Large intestine (tissue), 12 donors: ENCODE measurements around the gene TLCD1. TPM values are rescaled to one million over a fixed set of nuclear protein-coding genes. Genes with fewer than 3 reads are reported as not detected.
A peak's percentile ranks its signal among the peaks of the same experiment; 100 is the strongest.

Source experiments
- DNase-seq, 2 donors: peaks; one replicate each; pipeline versions ENCODE4 v3.0.0 to v3.0.0-alpha.2; 2013
- H3K27ac ChIP-seq: one replicate; pipeline ENCODE4 v1.5.1; 2013; ENCODE audit warnings: low read length
- H3K27me3 ChIP-seq: 2 replicates; pipeline ENCODE4 v1.6.1; 2013; ENCODE audit warnings: low read length; ENCODE audit not compliant: control insufficient read depth, insufficient read depth
- H3K36me3 ChIP-seq: 2 replicates; pipeline ENCODE4 v1.6.1; 2013; ENCODE audit warnings: low read length; ENCODE audit not compliant: control insufficient read depth, insufficient read depth
- H3K4me1 ChIP-seq: one replicate; pipeline ENCODE4 v1.6.1; 2013; ENCODE audit warnings: low read length; ENCODE audit not compliant: control insufficient read depth, insufficient read depth
- H3K4me3 ChIP-seq: one replicate; pipeline ENCODE4 v1.5.1; 2013; ENCODE audit warnings: low read length
- H3K9me3 ChIP-seq: one replicate; pipeline ENCODE4 v1.6.1; 2013; ENCODE audit warnings: mild to moderate bottlenecking, low read depth, low read length, moderate library complexity; ENCODE audit not compliant: control insufficient read depth
- WGBS: methylation state at CpG from one replicate; pipeline ENCODE4 v1.1.5; 2013; ENCODE audit warnings: low lambda C conversion rate; ENCODE audit not compliant: insufficient coverage; 5-methylcytosine and 5-hydroxymethylcytosine counted together
- long read RNA-seq, 11 donors: transcript quantifications; one replicate each; lab custom pipeline, GENCODE V29; 2026
- polyA plus RNA-seq: library from polyadenylated mRNA; unstranded; fragments of 120-200 nt; gene quantifications from one replicate; pipeline ENCODE4 v1.2.1, GENCODE V29; 2013

The TLCD1 gene
- 9.4 TPM for polyA plus RNA-seq
- long read RNA-seq, donor 1, partial matches to known transcripts, result 0 of 4 reads
- long read RNA-seq, donor 1, other reads (novel, unspliced or antisense), result 0 of 4 reads
- long read RNA-seq, donor 2, transcript TLCD1-201 (4 exons, 1,017 nt), result major isoform, 6 of 8 reads
- long read RNA-seq, donor 2, partial matches to known transcripts, result 0 of 8 reads
- long read RNA-seq, donor 2, other reads (novel, unspliced or antisense), result 0 of 8 reads
- long read RNA-seq, donor 3, result 0 reads
- long read RNA-seq, donor 4, partial matches to known transcripts, result 0 of 1 reads
- long read RNA-seq, donor 4, other reads (novel, unspliced or antisense), result 0 of 1 reads
- long read RNA-seq, donor 5, partial matches to known transcripts, result 0 of 1 reads
- long read RNA-seq, donor 5, other reads (novel, unspliced or antisense), result 0 of 1 reads
- long read RNA-seq, donor 6, partial matches to known transcripts, result 0 of 3 reads
- long read RNA-seq, donor 6, other reads (novel, unspliced or antisense), result 0 of 3 reads
- long read RNA-seq, donor 7, partial matches to known transcripts, result 0 of 3 reads
- long read RNA-seq, donor 7, other reads (novel, unspliced or antisense), result 0 of 3 reads
- long read RNA-seq, donor 8, partial matches to known transcripts, result 0 of 4 reads
- long read RNA-seq, donor 8, other reads (novel, unspliced or antisense), result 0 of 4 reads
- long read RNA-seq, donor 9, partial matches to known transcripts, result 0 of 3 reads
- long read RNA-seq, donor 9, other reads (novel, unspliced or antisense), result 0 of 3 reads
- long read RNA-seq, donor 10, partial matches to known transcripts, result 0 of 1 reads
- long read RNA-seq, donor 10, other reads (novel, unspliced or antisense), result 0 of 1 reads
- long read RNA-seq, donor 11, transcript TLCD1-201 (4 exons, 1,017 nt), result major isoform, 7 of 7 reads
- long read RNA-seq, donor 11, partial matches to known transcripts, result 0 of 7 reads
- long read RNA-seq, donor 11, other reads (novel, unspliced or antisense), result 0 of 7 reads

- H3K9me3 ChIP-seq, result no peaks in the 10 kb centered on the region
- H3K27ac ChIP-seq, result peak within 1 kb of the TSS; percentile 99
- peaks cover 37% of the 10 kb centered on the region for H3K36me3 ChIP-seq
- peak; percentile 65 to 90 for DNase-seq
- WGBS, result no CpG with 5 or more reads among the region's 49 CpGs
- no peaks in the 10 kb centered on the region for H3K27me3 ChIP-seq
- H3K4me1 ChIP-seq, result peaks cover 38% of the 10 kb centered on the region
- peak within 1 kb of the TSS; percentile 92 for H3K4me3 ChIP-seq
Measured at GRCh38 chr17:28726226-28726626, at the start of gene TLCD1. TSS of gene TLCD1 (minus strand) at chr17:28726233. CDS start at chr17:28726097, 136 bp downstream.

GRCh38 chr17:28774206-28774605, 48.2 kb upstream of the TLCD1 start:
- H3K4me3 ChIP-seq, result no peak overlapping the region
- no peaks in the 10 kb centered on the region for H3K9me3 ChIP-seq
- H3K27ac ChIP-seq, result no peak overlapping the region
- H3K4me1 ChIP-seq, result no peaks in the 10 kb centered on the region
- H3K27me3 ChIP-seq, result no peaks in the 10 kb centered on the region
- peaks cover 3% of the 10 kb centered on the region for H3K36me3 ChIP-seq
- no peak for DNase-seq
- 83% methylated on average over 1 of the region's 3 CpGs for WGBS

- WGBS, result 100% methylated on average over 1 of the region's 6 CpGs
- no peaks in the 10 kb centered on the region for H3K27me3 ChIP-seq
- H3K4me1 ChIP-seq, result no peaks in the 10 kb centered on the region
- H3K27ac ChIP-seq, result no peak overlapping the region
- no peak overlapping the region for H3K4me3 ChIP-seq
- H3K9me3 ChIP-seq, result no peaks in the 10 kb centered on the region
- peaks cover under 1% of the 10 kb centered on the region for H3K36me3 ChIP-seq
- no peak for DNase-seq
Measured at GRCh38 chr17:28773736-28774135, 47.7 kb upstream of the TLCD1 start.

DNA sequence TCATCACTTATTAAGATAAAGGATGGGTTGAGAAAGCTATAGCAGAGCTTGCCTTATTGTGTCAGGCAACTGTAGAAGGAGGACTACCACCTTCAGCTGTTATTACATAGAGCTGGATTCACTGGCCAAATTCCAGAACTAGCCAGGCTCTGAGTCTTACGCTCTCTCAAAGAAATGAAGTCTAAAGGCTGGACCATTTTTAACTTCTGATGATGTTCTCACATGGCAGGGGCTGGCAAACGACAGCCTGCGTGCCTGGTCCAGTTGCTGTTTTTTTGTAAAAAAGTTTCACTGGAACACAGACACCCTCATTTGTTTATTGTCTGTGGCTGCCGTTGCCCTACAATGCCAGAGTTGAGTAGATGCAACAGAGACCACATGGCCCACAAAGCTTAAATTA, 39.0 kb upstream of the TLCD1 start:
- H3K36me3 ChIP-seq, result peaks cover 38% of the 10 kb centered on the region
- WGBS, result no CpG with 5 or more reads among the region's 4 CpGs
- H3K4me3 ChIP-seq, result no peak overlapping the region
- no peaks in the 10 kb centered on the region for H3K9me3 ChIP-seq
- H3K27me3 ChIP-seq, result no peaks in the 10 kb centered on the region
- H3K27ac ChIP-seq, result no peak overlapping the region
- no peaks in the 10 kb centered on the region for H3K4me1 ChIP-seq
- no peak for DNase-seq

DNA sequence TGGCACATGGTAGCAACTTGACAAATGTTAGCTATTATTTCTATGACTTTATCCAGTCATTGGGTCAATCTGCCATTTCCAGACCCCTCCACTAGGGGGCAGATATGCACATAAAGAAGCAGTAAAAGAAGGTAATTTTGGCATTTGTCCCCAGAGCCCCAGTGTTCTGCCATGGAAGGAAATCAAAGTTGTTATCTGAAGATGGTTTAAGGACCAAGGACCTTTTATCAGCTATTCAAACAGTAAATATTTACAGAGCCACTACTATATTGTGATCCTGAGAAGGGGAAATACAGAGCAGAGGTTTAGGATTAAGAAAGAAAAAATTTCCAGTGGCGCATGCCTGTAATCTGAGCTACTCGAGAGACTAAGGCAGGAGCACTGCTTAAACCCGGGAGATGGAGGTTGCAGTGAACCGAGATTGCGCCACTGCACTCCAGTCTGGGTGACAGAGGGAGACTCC, 37.8 kb upstream of the TLCD1 start:
- Histone ChIP-seq H3K36me3 (peaks cover 50% of the 10 kb centered on the region), H3K9me3 (no peaks in the 10 kb centered on the region), H3K27ac (no peak overlapping the region), H3K4me1 (no peaks in the 10 kb centered on the region), H3K4me3 (no peak overlapping the region), H3K27me3 (no peaks in the 10 kb centered on the region)
- no CpG with 5 or more reads among the region's 5 CpGs for WGBS
- peak in 1 of 2 donors; percentile 48 for DNase-seq

- H3K27me3 ChIP-seq, result no peaks in the 10 kb centered on the region
- H3K4me3 ChIP-seq, result no peak overlapping the region
- H3K36me3 ChIP-seq, result peaks cover 56% of the 10 kb centered on the region
- WGBS, result no CpG with 5 or more reads among the region's 1 CpG
- no peaks in the 10 kb centered on the region for H3K9me3 ChIP-seq
- H3K27ac ChIP-seq, result no peak overlapping the region
- DNase-seq, result no peak
- no peaks in the 10 kb centered on the region for H3K4me1 ChIP-seq
Measured at GRCh38 chr17:28763137-28763799, 37.2 kb upstream of the TLCD1 start.

- no CpG with 5 or more reads among the region's 9 CpGs for WGBS
- no peak overlapping the region for H3K27ac ChIP-seq
- H3K9me3 ChIP-seq, result no peaks in the 10 kb centered on the region
- peaks cover 63% of the 10 kb centered on the region for H3K36me3 ChIP-seq
- no peak for DNase-seq
- H3K27me3 ChIP-seq, result no peaks in the 10 kb centered on the region
- no peak overlapping the region for H3K4me3 ChIP-seq
- no peaks in the 10 kb centered on the region for H3K4me1 ChIP-seq
Measured at GRCh38 chr17:28760601-28761562, 34.8 kb upstream of the TLCD1 start.

- WGBS, result no CpG with 5 or more reads among the region's 18 CpGs
- no peaks in the 10 kb centered on the region for H3K9me3 ChIP-seq
Measured at GRCh38 chr17:28759256-28759865, 33.3 kb upstream of the TLCD1 start.

More at GRCh38 chr17:28759256-28759865, 33.3 kb upstream of the TLCD1 start:
- H3K4me3 ChIP-seq, result no peak overlapping the region
- no peak for DNase-seq
- H3K4me1 ChIP-seq, result no peaks in the 10 kb centered on the region
- no peaks in the 10 kb centered on the region for H3K27me3 ChIP-seq
- H3K27ac ChIP-seq, result no peak overlapping the region
- peaks cover 55% of the 10 kb centered on the region for H3K36me3 ChIP-seq
